Heart left ventricle (tissue), 13 donors: ENCODE data around the gene INTS11.

Experiments used
- CTCF ChIP-seq, 12 donors: fragments of 200-600 bp; sonication (generic) in 4 of 12; IDR thresholded peaks; one replicate each; pipeline versions ENCODE4 v1.5.0 to v1.8.0; 2018 to 2022; ENCODE audit warnings: antibody characterized with exemption in 12 of 12, mild to moderate bottlenecking in 5 of 12
- POLR2A ChIP-seq, 2 donors: fragments of 450-650 bp; IDR thresholded peaks; one replicate each; pipeline ENCODE4 v1.6.1; 2017; ENCODE audit warnings: antibody characterized with exemption in 2 of 2, mild to moderate bottlenecking in 2 of 2, moderate library complexity in 2 of 2
- donor health status: ischemic (EF 13 %, LVEDD 7.1; RV severe dilation, severe dysfunction).
- donor health status: DM: no; HTN: yes; CAD: no.
- donor health status: DM: no; HTN: no; CAD: no.
- donor health status: ischemic (EF 25% LVEDD 6.9; RV normal size, moderate dysfunction).
- donor health status: ischemic (EF 25% LVEDD 5.7; RV mildly dilated, moderate dysfunction).
- donor health status: ischemic (EF 35%, LVEDD 5.7; RV mildly dilated, moderate dysfunction).
- donor health status: nonischemic (EF 11% LVEDD 7.7; RV severe dilation, severe dysfunction).
- donor health status: DM: yes; HTN: yes; CAD: no.
- donor health status: PGD.
- donor health status: ischemic (EF 29% LVEDD 5.4; RV normal size, mild dysfunction).
- donor health status: nonischemic (EF 23%, LVEDD 6.1; RV moderate dilation, normal function).

- no peak for TF ChIP-seq CTCF (IDR thresholded peaks at IDR 0.05)
- no peak for TF ChIP-seq POLR2A (IDR thresholded peaks at IDR 0.05)
These were observed 31.6 kb downstream of the INTS11 start for GRCh38 chr1:1292851-1293250.
